ENCODE results near the gene NFIX. TPM values are rescaled to one million over a fixed set of nuclear protein-coding genes. Genes with fewer than 3 reads are reported as not detected.

NFIX gene
- polyA plus RNA-seq, 3 donors, result 0.25 to 3.7 (median 0.90) TPM

DNA sequence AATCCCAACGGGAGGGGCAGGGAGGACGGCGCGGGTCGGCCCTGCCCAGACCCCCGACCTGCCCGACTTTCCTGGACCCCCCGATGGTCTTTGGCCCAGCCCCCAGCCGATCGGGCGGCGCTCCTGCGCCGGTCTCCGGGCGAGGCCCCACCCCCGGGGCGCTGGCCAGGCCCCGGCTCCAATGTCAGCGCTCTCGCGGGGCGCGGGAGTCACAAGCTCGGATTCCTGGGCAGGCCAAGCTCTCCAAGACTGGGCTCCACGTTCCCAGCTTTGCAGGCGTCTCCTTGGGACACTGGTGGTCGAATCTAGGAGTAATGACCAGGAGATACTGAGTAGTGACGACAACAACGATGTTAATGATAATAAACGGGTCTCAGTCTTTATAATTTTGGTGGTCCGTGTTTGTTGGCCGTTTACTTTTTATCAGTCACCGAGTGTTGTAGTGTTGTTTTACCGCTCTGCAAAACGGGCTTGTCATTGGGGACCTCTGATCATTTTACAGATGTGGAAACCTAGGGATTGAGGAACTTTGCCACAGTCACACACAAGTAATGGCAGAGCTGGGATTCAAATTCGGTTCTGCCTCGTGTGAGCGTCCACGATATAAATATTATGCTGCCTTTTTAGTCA, 49.1 kb upstream of the NFIX start:
- DNase-seq, result peak; percentile 56 to 70 (median 60)
- Mint-ChIP-seq H3K9me3 (no peaks in the 10 kb centered on the region), H3K4me3 (peak overlapping the region; percentile 86 to 91), H3K27me3 (ENCODE audit: low read depth in 3 of 3) (no peaks in the 10 kb centered on the region), H3K4me1 (peaks cover 41% of the 10 kb centered on the region), H3K36me3 (peaks cover 61 to 73% of the 10 kb centered on the region in 2 donors), H3K27ac (peak overlapping the region; percentile 89 to 95 (median 93))
- intact Hi-C loops (cut with micrococcal nuclease), result loop anchor here in 1 of 2 donors (5.0 kb wide), 1 partner anchor 206 kb away; the partner anchor contains the start of genes IER2 and STX10
- peak overlapping the region; percentile 94 for H3K9ac ChIP-seq (ENCODE audit: insufficient read depth, low read length, poor library complexity, severe bottlenecking)
- no peaks in the 10 kb centered on the region for H3K9me3 ChIP-seq (replicated peaks in 1 of 2; ENCODE audit: control insufficient read depth in 1 of 2, insufficient read depth in 1 of 2, low read length in 2 of 2)
- peaks cover 64% of the 10 kb centered on the region for H3K79me2 ChIP-seq (ENCODE audit: insufficient read depth, low read length)
- under 1% methylated on average over 36 of the region's 40 CpGs for WGBS (ENCODE audit: insufficient coverage)
- H3K4me2 ChIP-seq (replicated peaks; ENCODE audit: extremely low read depth, low read length, poor library complexity, severe bottlenecking), result peak overlapping the region; percentile 81
- peaks cover 26 to 56% of the 10 kb centered on the region in 2 donors for H3K4me1 ChIP-seq (ENCODE audit: control insufficient read depth in 1 of 2, insufficient read depth in 2 of 2, low read length in 2 of 2)
- peak overlapping the region; percentile 78 to 93 for H3K27ac ChIP-seq (ENCODE audit: low read depth in 1 of 2, low read length in 2 of 2)
- H3K36me3 ChIP-seq (replicated peaks in 1 of 2; ENCODE audit: control insufficient read depth in 1 of 2, insufficient read depth in 2 of 2, low read length in 2 of 2), result peaks cover 50 to 73% of the 10 kb centered on the region in 2 donors
- peak overlapping the region; percentile 50 to 95 (median 77) for H3K4me3 ChIP-seq (replicated peaks in 1 of 3; ENCODE audit: low read depth in 2 of 3, low read length in 3 of 3)
- H4K20me1 ChIP-seq (ENCODE audit: insufficient read depth, low read length), result peaks cover 30% of the 10 kb centered on the region
- peak overlapping the region; percentile 3 for H2AFZ ChIP-seq (ENCODE audit: insufficient read depth, low read depth, low read length, poor library complexity, severe bottlenecking)
- TF ChIP-seq, protein P1, sequence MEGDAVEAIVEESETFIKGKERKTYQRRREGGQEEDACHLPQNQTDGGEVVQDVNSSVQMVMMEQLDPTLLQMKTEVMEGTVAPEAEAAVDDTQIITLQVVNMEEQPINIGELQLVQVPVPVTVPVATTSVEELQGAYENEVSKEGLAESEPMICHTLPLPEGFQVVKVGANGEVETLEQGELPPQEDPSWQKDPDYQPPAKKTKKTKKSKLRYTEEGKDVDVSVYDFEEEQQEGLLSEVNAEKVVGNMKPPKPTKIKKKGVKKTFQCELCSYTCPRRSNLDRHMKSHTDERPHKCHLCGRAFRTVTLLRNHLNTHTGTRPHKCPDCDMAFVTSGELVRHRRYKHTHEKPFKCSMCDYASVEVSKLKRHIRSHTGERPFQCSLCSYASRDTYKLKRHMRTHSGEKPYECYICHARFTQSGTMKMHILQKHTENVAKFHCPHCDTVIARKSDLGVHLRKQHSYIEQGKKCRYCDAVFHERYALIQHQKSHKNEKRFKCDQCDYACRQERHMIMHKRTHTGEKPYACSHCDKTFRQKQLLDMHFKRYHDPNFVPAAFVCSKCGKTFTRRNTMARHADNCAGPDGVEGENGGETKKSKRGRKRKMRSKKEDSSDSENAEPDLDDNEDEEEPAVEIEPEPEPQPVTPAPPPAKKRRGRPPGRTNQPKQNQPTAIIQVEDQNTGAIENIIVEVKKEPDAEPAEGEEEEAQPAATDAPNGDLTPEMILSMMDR (IDR thresholded peaks at IDR 0.05), result no peak
- H3K27me3 ChIP-seq (ENCODE audit: control insufficient read depth in 2 of 2, insufficient read depth in 2 of 2, low read length in 2 of 2), result no peaks in the 10 kb centered on the region

- Mint-ChIP-seq H3K27ac (peak overlapping the region; percentile 89 to 95 (median 93)), H3K27me3 (ENCODE audit: low read depth in 3 of 3) (no peaks in the 10 kb centered on the region), H3K9me3 (no peaks in the 10 kb centered on the region), H3K4me1 (peaks cover 43% of the 10 kb centered on the region), H3K36me3 (peaks cover 63 to 73% of the 10 kb centered on the region in 2 donors), H3K4me3 (peak overlapping the region; percentile 86 to 91)
- Histone ChIP-seq H3K27me3 (ENCODE audit: control insufficient read depth in 2 of 2, insufficient read depth in 2 of 2, low read length in 2 of 2) (no peaks in the 10 kb centered on the region), H3K4me1 (ENCODE audit: control insufficient read depth in 1 of 2, insufficient read depth in 2 of 2, low read length in 2 of 2) (peaks cover 26 to 51% of the 10 kb centered on the region in 2 donors), H3K9me3 (replicated peaks in 1 of 2; ENCODE audit: control insufficient read depth in 1 of 2, insufficient read depth in 1 of 2, low read length in 2 of 2) (no peaks in the 10 kb centered on the region), H3K4me2 (replicated peaks; ENCODE audit: extremely low read depth, low read length, poor library complexity, severe bottlenecking) (peak overlapping the region; percentile 81), H3K27ac (ENCODE audit: low read depth in 1 of 2, low read length in 2 of 2) (peak overlapping the region; percentile 78 to 93), H4K20me1 (ENCODE audit: insufficient read depth, low read length) (peaks cover 23% of the 10 kb centered on the region), H3K4me3 (replicated peaks in 1 of 3; ENCODE audit: low read depth in 2 of 3, low read length in 3 of 3) (peak overlapping the region; percentile 50 to 95 (median 77)), H2AFZ (ENCODE audit: insufficient read depth, low read depth, low read length, poor library complexity, severe bottlenecking) (no peak overlapping the region), H3K79me2 (ENCODE audit: insufficient read depth, low read length) (peaks cover 60% of the 10 kb centered on the region), H3K9ac (ENCODE audit: insufficient read depth, low read length, poor library complexity, severe bottlenecking) (peak overlapping the region; percentile 94), H3K36me3 (replicated peaks in 1 of 2; ENCODE audit: control insufficient read depth in 1 of 2, insufficient read depth in 2 of 2, low read length in 2 of 2) (peaks cover 48 to 73% of the 10 kb centered on the region in 2 donors)
- WGBS (ENCODE audit: insufficient coverage), result 60% methylated on average over 1 of the region's 14 CpGs
- TF ChIP-seq, protein P1 (IDR thresholded peaks at IDR 0.05), result no peak
- intact Hi-C loops (cut with micrococcal nuclease), result loop anchor here in 1 of 2 donors (5.0 kb wide), 1 partner anchor 205 kb away; the partner anchor contains the start of genes IER2 and STX10
- DNase-seq, result no peak
Measured at GRCh38 chr19:12946731-12947496, 48.4 kb upstream of the NFIX start.
